PFSK-1 (cell line): ENCODE measurements around the gene CAMSAP1.

Source experiments
- POLR2AphosphoS5 ChIP-seq: IDR thresholded peaks from 2 replicates; pipeline ENCODE4 v1.6.1; 2012; ENCODE audit warnings: low read depth, mild to moderate bottlenecking, control low read depth, low read length, moderate library complexity
- SIN3A ChIP-seq: IDR thresholded peaks from 2 replicates; pipeline ENCODE4 v1.6.1; 2012; ENCODE audit warnings: mild to moderate bottlenecking, low read length, moderate library complexity, borderline replicate concordance; ENCODE audit not compliant: insufficient read depth
- TAF1 ChIP-seq: IDR thresholded peaks from 2 replicates; pipeline ENCODE4 v1.6.1; 2012; ENCODE audit warnings: low read length, control low read depth, borderline replicate concordance; ENCODE audit not compliant: insufficient read depth

DNA sequence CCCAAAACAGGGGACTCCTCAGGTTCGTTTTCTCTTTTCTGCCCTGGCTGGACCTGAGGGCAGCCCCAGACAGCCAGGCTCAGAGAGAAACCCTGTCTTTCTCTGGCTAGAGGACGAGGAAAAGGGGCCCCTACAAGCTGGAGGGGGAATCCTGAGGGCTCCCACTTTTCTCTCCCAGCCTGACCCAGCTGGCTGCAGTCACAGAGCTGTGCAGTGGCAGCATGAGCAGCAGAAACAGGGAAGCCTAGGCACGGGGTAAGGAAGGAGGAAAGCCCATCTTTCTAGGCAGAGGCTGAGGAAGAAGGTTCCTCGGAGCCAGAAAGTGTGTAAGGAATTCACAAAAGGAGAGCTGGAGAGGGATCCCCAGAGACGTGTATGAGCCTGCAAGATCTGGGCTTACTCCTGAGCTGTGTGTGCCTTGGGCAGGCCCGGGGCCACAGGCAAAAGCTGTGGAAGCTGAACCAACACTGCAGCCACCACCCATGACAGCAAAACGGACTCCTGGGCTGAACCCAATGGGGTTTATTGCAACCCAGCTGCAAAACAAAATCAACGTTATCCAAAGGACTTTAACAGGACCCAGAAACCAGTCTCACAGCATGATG is 16.2 kb downstream of the CAMSAP1 start:
- TF ChIP-seq POLR2AphosphoS5 = no peak
- TF ChIP-seq TAF1 = no peak
- TF ChIP-seq SIN3A = no peak
